Stomach (tissue), 9 donors: ENCODE results near the gene C9orf43. TPM values are rescaled to one million over a fixed set of nuclear protein-coding genes. Genes with fewer than 3 reads are reported as not detected.

Source experiments
- DNase-seq, 2 donors: peaks; one replicate each; pipeline versions ENCODE4 v3.0.0 to v3.0.0-alpha.2; 2013 to 2019
- H3K27ac ChIP-seq, 5 donors: fragments of 200-600 bp in 4 of 5; sonication (generic) in 4 of 5; one replicate each; pipeline ENCODE4 v1.5.1; 2013 to 2019; ENCODE audit warnings: mild to moderate bottlenecking in 1 of 5, moderate library complexity in 1 of 5
- H3K27me3 ChIP-seq, 3 donors: fragments of 200-600 bp; sonication (generic); one replicate each; pipeline ENCODE4 v1.5.1; 2017 to 2019; ENCODE audit warnings: mixed run types in 1 of 3
- H3K36me3 ChIP-seq, 4 donors: fragments of 200-600 bp; sonication (generic); 1 replicate in 3 of 4; 2 replicates in 1 of 4; pipeline ENCODE4 v1.5.1; 2016 to 2019
- H3K4me1 ChIP-seq, 4 donors: fragments of 200-600 bp; sonication (generic); one replicate each; pipeline ENCODE4 v1.5.1; 2016 to 2019
- H3K4me3 ChIP-seq, 4 donors: fragments of 200-600 bp; sonication (generic) in 3 of 4; one replicate each; pipeline ENCODE4 v1.5.1; 2016 to 2019; ENCODE audit warnings: mild to moderate bottlenecking in 1 of 4
- H3K9me3 ChIP-seq, 4 donors: fragments of 200-600 bp; sonication (generic); one replicate each; pipeline ENCODE4 v1.5.1; 2016 to 2019
- CTCF ChIP-seq, 7 experiments: fragments of 450-650 bp in 4 of 7; fragments of 200-600 bp in 3 of 7; sonication (generic) in 3 of 7; IDR thresholded peaks; one replicate each; pipeline ENCODE4 v1.5.1; 2016 to 2019; ENCODE audit warnings: antibody characterized with exemption in 7 of 7, control low read depth in 2 of 7, mild to moderate bottlenecking in 1 of 7
- EP300 ChIP-seq: sonication (generic); formaldehyde crosslinking; IDR thresholded peaks from one replicate; pipeline ENCODE4 v1.6.1; 2017; ENCODE audit warnings: antibody characterized with exemption
- POLR2A ChIP-seq, 4 donors: fragments of 450-650 bp; IDR thresholded peaks; one replicate each; pipeline ENCODE4 v1.6.1; 2016; ENCODE audit warnings: antibody characterized with exemption in 4 of 4, control low read depth in 2 of 4, mild to moderate bottlenecking in 1 of 4, moderate library complexity in 1 of 4
- POLR2AphosphoS5 ChIP-seq, 3 donors: sonication (generic); formaldehyde crosslinking; IDR thresholded peaks; one replicate each; pipeline ENCODE4 v1.6.1; 2016; ENCODE audit warnings: antibody characterized with exemption in 3 of 3
- WGBS, 5 donors: extraction: QIAGEN DNeasy Blood & Tissue Kit in 3 of 5; methylation state at CpG; one replicate each; pipeline versions ENCODE4 v1.1.5 to v1.1.7; 2013 to 2018; 5-methylcytosine and 5-hydroxymethylcytosine counted together
- intact Hi-C: fragments of 100-400 bp; cut with DNase I; formaldehyde crosslinking; loops from one replicate; pipeline ENCODE4 v1.15.1; 2023; ENCODE audit warnings: low total_unique reads
- polyA plus RNA-seq, 3 donors: library from polyadenylated mRNA; stranded (reverse); fragments of 200-250 nt; gene quantifications; one replicate each; pipeline ENCODE4 v1.2.3, GENCODE V29; 2013
- total RNA-seq, 5 donors: library from RNA; depleted of rRNA; stranded (reverse); fragments of >200 nt; gene quantifications; one replicate each; pipeline versions ENCODE4 v1.1.0 to v1.2.3, GENCODE V29; 2014 to 2016
- donor health status: healthy with polysubstance abuse.
- donor health status: Bipolar disorder and iron deficiency.
- donor health status: healthy.

The C9orf43 gene
- total and polyA plus RNA-seq, 8 donors = 0.19 to 0.61 (median 0.58) TPM; not detected in 3

GRCh38 chr9:113475031-113475430, 64.5 kb downstream of the C9orf43 start:
- peaks cover 10 to 51% (median 25%) of the 10 kb centered on the region in 4 donors for H3K4me1 ChIP-seq
- no peaks in the 10 kb centered on the region for H3K36me3 ChIP-seq
- intact Hi-C loops = no loop called here
- H3K4me3 ChIP-seq = no peak overlapping the region
- H3K27ac ChIP-seq = peak overlapping the region in 1 of 5 donors; percentile 69
- H3K27me3 ChIP-seq = no peaks in the 10 kb centered on the region
- no peak for DNase-seq
- 88 to 98% (median 92%) methylated on average over 2 of the region's 2 CpGs for WGBS, 5 donors
- TF ChIP-seq EP300 (no peak), POLR2A (IDR thresholded peaks at IDR 0.05) (no peak), POLR2AphosphoS5 (IDR thresholded peaks at IDR 0.05) (no peak), CTCF (IDR thresholded peaks at IDR 0.05) (no peak)
- no peaks in the 10 kb centered on the region for H3K9me3 ChIP-seq

GRCh38 chr9:113475992-113476391, 65.4 kb downstream of the C9orf43 start:
- Histone ChIP-seq H3K9me3 (no peaks in the 10 kb centered on the region), H3K4me1 (peaks cover 10 to 52% (median 24%) of the 10 kb centered on the region in 4 donors), H3K36me3 (no peaks in the 10 kb centered on the region), H3K4me3 (no peak overlapping the region), H3K27me3 (no peaks in the 10 kb centered on the region), H3K27ac (peak overlapping the region in 1 of 5 donors; percentile 62)
- no peak for TF ChIP-seq CTCF (IDR thresholded peaks at IDR 0.05)
- TF ChIP-seq POLR2AphosphoS5 (IDR thresholded peaks at IDR 0.05) = no peak
- intact Hi-C loops = no loop called here
- no peak for DNase-seq
- WGBS, 5 donors = 95 to 100% (median 97%) methylated on average over 4 of the region's 4 CpGs

GRCh38 chr9:113476511-113476916, 66.0 kb downstream of the C9orf43 start:
- Histone ChIP-seq H3K4me1 (peaks cover 10 to 53% (median 26%) of the 10 kb centered on the region in 4 donors), H3K36me3 (no peaks in the 10 kb centered on the region), H3K9me3 (no peaks in the 10 kb centered on the region), H3K27me3 (no peaks in the 10 kb centered on the region), H3K4me3 (no peak overlapping the region), H3K27ac (peak overlapping the region in 3 of 5 donors; percentile 41 to 62 (median 52))
- DNase-seq = peak in 1 of 2 donors; percentile 69
- intact Hi-C loops = no loop called here
- WGBS, 5 donors = 66 to 70% (median 68%) methylated on average over 4 of the region's 4 CpGs
- TF ChIP-seq POLR2A (IDR thresholded peaks at IDR 0.05) = no peak
- no peak for TF ChIP-seq CTCF (IDR thresholded peaks at IDR 0.05)
- no peak for TF ChIP-seq EP300
- TF ChIP-seq POLR2AphosphoS5 (IDR thresholded peaks at IDR 0.05) = no peak

- WGBS, 5 donors = 55 to 79% (median 67%) methylated on average over 4 of the region's 4 CpGs
- TF ChIP-seq POLR2A (IDR thresholded peaks at IDR 0.05) (no peak), EP300 (no peak), POLR2AphosphoS5 (IDR thresholded peaks at IDR 0.05) (no peak)
- H3K4me1 ChIP-seq = peaks cover 10 to 54% (median 27%) of the 10 kb centered on the region in 4 donors
- H3K4me3 ChIP-seq = no peak overlapping the region
- no peaks in the 10 kb centered on the region for H3K36me3 ChIP-seq
- intact Hi-C loops = no loop called here
- no peaks in the 10 kb centered on the region for H3K9me3 ChIP-seq
- no peak for DNase-seq
- no peaks in the 10 kb centered on the region for H3K27me3 ChIP-seq
- H3K27ac ChIP-seq = peak overlapping the region in 4 of 5 donors; percentile 7 to 62 (median 33)
These were observed 66.5 kb downstream of the C9orf43 start for GRCh38 chr9:113477058-113477457.

- H3K36me3 ChIP-seq = no peaks in the 10 kb centered on the region
- WGBS, 5 donors = 76 to 94% (median 89%) methylated on average over 5 of the region's 5 CpGs
- TF ChIP-seq POLR2AphosphoS5 (IDR thresholded peaks at IDR 0.05) (no peak), EP300 (no peak), CTCF (IDR thresholded peaks at IDR 0.05) (no peak), POLR2A (IDR thresholded peaks at IDR 0.05) (no peak)
- peak overlapping the region in 2 of 5 donors; percentile 7 to 62 for H3K27ac ChIP-seq
- H3K27me3 ChIP-seq = no peaks in the 10 kb centered on the region
- intact Hi-C loops = no loop called here
- no peaks in the 10 kb centered on the region for H3K9me3 ChIP-seq
- H3K4me1 ChIP-seq = peaks cover 10 to 60% (median 27%) of the 10 kb centered on the region in 4 donors
- H3K4me3 ChIP-seq = no peak overlapping the region
- no peak for DNase-seq
These were observed 67.1 kb downstream of the C9orf43 start for GRCh38 chr9:113477661-113478060.
